HCT116 (cell line): ENCODE measurements around the gene CDC42EP1. TPM values are rescaled to one million over a fixed set of nuclear protein-coding genes. Genes with fewer than 3 reads are reported as not detected.

Source experiments
- ATAC-seq: fragments of 200-7000 bp; cut with Tn5 transposase; 2 replicates; pipeline ENCODE4 v1.9.1; 2020; ENCODE audit warnings: mild to moderate bottlenecking, moderate library complexity
- BruUV-seq: library from RNA; stranded (reverse); fragments of 400-500 nt; replicated peaks from 2 replicates; lab custom pipeline; 2021; lab: Mats Ljungman, UMichigan
- CTCF ChIA-PET: fragments of 300-600 bp; sonication (Branson Sonifier 250); formaldehyde crosslinking; loops from one replicate; lab custom pipeline; 2021; ENCODE audit warnings: antibody characterized with exemption; lab: Charles Lee
- POLR2A ChIA-PET: fragments of 300-600, 350-600 bp; sonication (Branson Sonifier 250); formaldehyde crosslinking; loops from one replicate; lab custom pipeline; 2021; ENCODE audit warnings: antibody characterized with exemption; lab: Charles Lee
- RAD21 ChIA-PET, 2 experiments: fragments of 300-600 bp; sonication (Branson Sonifier 250); formaldehyde crosslinking; loops; one replicate each; lab custom pipeline; 2023; ENCODE audit warnings: low total read pairs in 2 of 2; ENCODE audit not compliant: uncharacterized antibody in 2 of 2, unreplicated experiment in 2 of 2, low non-redundant PET in 1 of 2; lab: Charles Lee
- DNase-seq: peaks from one replicate; pipeline ENCODE4 v3.0.0-alpha.2; 2010; ENCODE audit warnings: low read depth, low spot score
- H2AFZ ChIP-seq: fragments of 200-600 bp; shearing (Covaris generic), sonication (generic); 2 replicates; pipeline ENCODE4 v1.6.1; 2017; ENCODE audit warnings: low read depth, mixed run types, mixed read lengths, antibody characterized with exemption, low read length; ENCODE audit not compliant: poor library complexity, severe bottlenecking
- H3K27ac ChIP-seq: 2 replicates; pipeline ENCODE4 v1.5.1; 2012; ENCODE audit warnings: low read depth, low read length
- H3K27me3 ChIP-seq: fragments of 200-600 bp; sonication (generic); 2 replicates; pipeline ENCODE4 v1.6.1; 2016; ENCODE audit warnings: mixed run types, low read length, mixed read lengths; ENCODE audit not compliant: insufficient read depth
- H3K36me3 ChIP-seq, 2 experiments: fragments of 200-500 bp in 1 of 2; fragments of 200-600 bp in 1 of 2; sonication (Bioruptor generic) in 1 of 2; sonication (generic) in 1 of 2; 2 replicates each; pipeline versions ENCODE4 v1.5.1 to v1.6.1; 2014 to 2016; ENCODE audit warnings: low read length in 2 of 2, inconsistent platforms in 1 of 2, mixed read lengths in 1 of 2, mixed run types in 1 of 2; ENCODE audit not compliant: insufficient read depth in 2 of 2, control insufficient read depth in 1 of 2
- H3K4me1 ChIP-seq, 2 experiments: fragments of 200-600 bp in 1 of 2; sonication (generic) in 1 of 2; 2 replicates each; pipeline versions ENCODE4 v1.5.1 to v1.6.1; 2012 to 2017; ENCODE audit warnings: low read length in 2 of 2, inconsistent platforms in 1 of 2, mild to moderate bottlenecking in 1 of 2, mixed read lengths in 1 of 2, mixed run types in 1 of 2, moderate library complexity in 1 of 2; ENCODE audit not compliant: insufficient read depth in 2 of 2, control insufficient read depth in 1 of 2
- H3K4me2 ChIP-seq: fragments of 200-600 bp; sonication (generic); 2 replicates; pipeline ENCODE4 v1.6.1; 2017; ENCODE audit warnings: mixed run types, low read length, mixed read lengths
- H3K4me3 ChIP-seq, 2 experiments: fragments of 200-600 bp in 1 of 2; sonication (generic) in 1 of 2; replicated peaks in 1 of 2; 2 replicates each; pipeline ENCODE4 v1.5.1; 2011 to 2016; ENCODE audit warnings: low read length in 2 of 2, control low read depth in 1 of 2, low read depth in 1 of 2, mild to moderate bottlenecking in 1 of 2, mixed read lengths in 1 of 2, mixed run types in 1 of 2
- H3K79me2 ChIP-seq: fragments of 200-600 bp; sonication (generic); 2 replicates; pipeline ENCODE4 v1.6.1; 2017; ENCODE audit warnings: mild to moderate bottlenecking, mixed run types, low read length, moderate library complexity, mixed read lengths; ENCODE audit not compliant: insufficient read depth
- H3K9ac ChIP-seq: fragments of 200-600 bp; sonication (generic); 2 replicates; pipeline ENCODE4 v1.6.1; 2016; ENCODE audit warnings: low read length, mixed read lengths
- H3K9me2 ChIP-seq: fragments of 200-600 bp; sonication (generic), shearing (Covaris generic); 2 replicates; pipeline ENCODE4 v1.6.1; 2017; ENCODE audit warnings: mixed run types, mild to moderate bottlenecking, moderate library complexity; ENCODE audit not compliant: insufficient read depth
- H3K9me3 ChIP-seq, 2 experiments: fragments of 200-500 bp in 1 of 2; fragments of 200-600 bp in 1 of 2; sonication (Bioruptor generic) in 1 of 2; sonication (generic) in 1 of 2; 2 replicates each; pipeline ENCODE4 v1.6.1; 2014 to 2017; ENCODE audit warnings: low read length in 2 of 2, mixed read lengths in 2 of 2, inconsistent platforms in 1 of 2, low read depth in 1 of 2, mild to moderate bottlenecking in 1 of 2, mixed run types in 1 of 2, moderate library complexity in 1 of 2; ENCODE audit not compliant: control insufficient read depth in 1 of 2, insufficient read depth in 1 of 2
- H4K20me1 ChIP-seq: fragments of 200-600 bp; sonication (generic), shearing (Covaris generic); 2 replicates; pipeline ENCODE4 v1.6.1; 2017; ENCODE audit warnings: mixed run types, mild to moderate bottlenecking, moderate library complexity; ENCODE audit not compliant: insufficient read depth
- CEBPB ChIP-seq: IDR thresholded peaks from 2 replicates; pipeline ENCODE4 v1.6.1; 2012; ENCODE audit warnings: low read depth
- CTCF ChIP-seq, 3 experiments: fragments of 200-600 bp in 1 of 3; sonication (generic) in 1 of 3; IDR thresholded peaks in 2 of 3; conservative IDR thresholded peaks in 1 of 3; 2 replicates each; pipeline ENCODE4 v1.5.1; 2012 to 2017; ENCODE audit warnings: low read depth in 2 of 3, low read length in 2 of 3, antibody characterized with exemption in 1 of 3, borderline replicate concordance in 1 of 3, control low read depth in 1 of 3, mild to moderate bottlenecking in 1 of 3, mixed read lengths in 1 of 3, mixed run types in 1 of 3, moderate library complexity in 1 of 3; ENCODE audit not compliant: insufficient read depth in 1 of 3
- EGR1 ChIP-seq: IDR thresholded peaks from 2 replicates; pipeline ENCODE4 v1.6.1; 2012; ENCODE audit warnings: low read depth
- ELF1 ChIP-seq: IDR thresholded peaks from 2 replicates; pipeline ENCODE4 v1.6.1; 2012; ENCODE audit warnings: low read depth, borderline replicate concordance
- EZH2phosphoT487 ChIP-seq: fragments of 200-600 bp; IDR thresholded peaks from 2 replicates; pipeline ENCODE4 v1.6.1; 2018; ENCODE audit warnings: antibody characterized with exemption, borderline replicate concordance
- JUND ChIP-seq: IDR thresholded peaks from 2 replicates; pipeline ENCODE4 v1.6.1; 2012
- POLR2A ChIP-seq: IDR thresholded peaks from 2 replicates; pipeline ENCODE4 v1.7.0; 2011; ENCODE audit warnings: borderline replicate concordance; ENCODE audit not compliant: insufficient read depth, insufficient read length; ENCODE audit errors: extremely low read depth
- POLR2AphosphoS5 ChIP-seq: IDR thresholded peaks from 2 replicates; pipeline ENCODE4 v1.6.1; 2011; ENCODE audit warnings: mild to moderate bottlenecking, low read depth, low read length, moderate library complexity
- SIN3A ChIP-seq: IDR thresholded peaks from 2 replicates; pipeline ENCODE4 v1.6.1; 2012; ENCODE audit warnings: low read depth
- SRF ChIP-seq: IDR thresholded peaks from 2 replicates; pipeline ENCODE4 v1.6.1; 2012; ENCODE audit warnings: low read depth
- ZBTB33 ChIP-seq: IDR thresholded peaks from 2 replicates; pipeline ENCODE4 v1.6.1; 2011; ENCODE audit warnings: mild to moderate bottlenecking, low read length, moderate library complexity; ENCODE audit not compliant: insufficient replicate concordance; ENCODE audit errors: extremely low read depth
- intact Hi-C: fragments of 100-400 bp; cut with micrococcal nuclease; formaldehyde crosslinking; loops from 2 replicates; pipeline ENCODE4 v1.10.0; 2022
- total RNA-seq: library from RNA; stranded (reverse); gene quantifications from one replicate; pipeline ENCODE4 v1.2.1, GENCODE V29; 2021; ENCODE audit not compliant: unreplicated experiment

Gene CDC42EP1
- total RNA-seq, 1 experiment from 2014 or later: 160 TPM

- no peak for TF ChIP-seq ELF1
Measured at GRCh38 chr22:37581504-37581903, 21.2 kb downstream of the CDC42EP1 start (continued).

GRCh38 chr22:37582526-37582925 lies 22.2 kb downstream of the CDC42EP1 start:
- ATAC-seq (no peak), DNase-seq (no peak)
- intact Hi-C loops: no loop called here
- ChIA-PET POLR2A (interaction anchor here (0.8 kb wide), 1 partner anchor 9 kb away, joined by 3 read pairs; no protein-coding TSS in a partner anchor), RAD21 (no interaction called here), CTCF (interaction anchor here (1.3 to 1.5 kb wide), 2 partner anchors 10 to 16 kb away, joined by 4 to 8 read pairs; no protein-coding TSS in a partner anchor)
- Histone ChIP-seq H3K4me2 (no peak overlapping the region), H3K9ac (no peak overlapping the region), H3K27ac (no peak overlapping the region), H3K36me3 (no peaks in the 10 kb centered on the region), H3K4me1 (0 out of 4 replicates have a peak, but pooled peaks cover 0 to 4% of the 10 kb centered on the region in 2 experiments), H2AFZ (no peak overlapping the region), H3K27me3 (no peaks in the 10 kb centered on the region), H3K4me3 (no peak overlapping the region), H3K9me2 (no peaks in the 10 kb centered on the region), H4K20me1 (no peaks in the 10 kb centered on the region), H3K79me2 (no peaks in the 10 kb centered on the region), H3K9me3 (no peaks in the 10 kb centered on the region)
- TF ChIP-seq EGR1: no peak
- TF ChIP-seq CTCF (IDR thresholded peaks at IDR 0.05 in 2 of 3, conservative IDR thresholded peaks at IDR 0.05 in 1 of 3; ENCODE audit: borderline replicate concordance in 1 of 3, insufficient read depth in 1 of 3, low read depth in 2 of 3, low read length in 2 of 3): no peak
- TF ChIP-seq JUND: no peak
- TF ChIP-seq ELF1: no peak
- no peak for TF ChIP-seq EZH2phosphoT487
- no peak for TF ChIP-seq POLR2AphosphoS5
- no peak for TF ChIP-seq CEBPB
- TF ChIP-seq SIN3A: no peak
- no peak for TF ChIP-seq SRF
- TF ChIP-seq ZBTB33: no peak
- TF ChIP-seq POLR2A: no peak
- BruUV-seq: no TSS peak
